GM12878 (cell line): ENCODE measurements around the gene GCK. TPM values are rescaled to one million over a fixed set of nuclear protein-coding genes. Genes with fewer than 3 reads are reported as not detected.

Experiments
- ATAC-seq: fragments of 200-7000 bp; cut with Tn5 transposase; 3 replicates; pipeline ENCODE4 v1.9.1; 2020; ENCODE audit warnings: mild to moderate bottlenecking, moderate library complexity
- BruUV-seq: library from RNA; stranded (reverse); fragments of 400-500 nt; replicated peaks from 2 replicates; lab custom pipeline; 2021; lab: Mats Ljungman, UMichigan
- CTCF ChIA-PET: fragments of 300-600 bp; sonication (Branson Sonifier 250); formaldehyde crosslinking; extraction: SDS; loops from one replicate; lab custom pipeline; 2021; ENCODE audit warnings: inconsistent platforms; lab: Yijun Ruan, JAX
- POLR2A ChIA-PET: fragments of 350-600 bp; formaldehyde crosslinking; extraction: SDS; loops from one replicate; lab custom pipeline; 2021; ENCODE audit warnings: inconsistent platforms; lab: Charles Lee
- RAD21 ChIA-PET: fragments of 300-600 bp; sonication (Branson Sonifier 250); formaldehyde crosslinking; loops from one replicate; lab custom pipeline; 2023; ENCODE audit warnings: antibody characterized with exemption; ENCODE audit not compliant: unreplicated experiment; lab: Charles Lee
- SMC1A ChIA-PET: fragments of 300-600 bp; sonication (Branson Sonifier 250); formaldehyde crosslinking; loops from one replicate; lab custom pipeline; 2023; ENCODE audit not compliant: unreplicated experiment, uncharacterized antibody; lab: Charles Lee
- DNase-seq: peaks from one replicate; pipeline ENCODE4 v3.0.0-alpha.2; 2011; ENCODE audit warnings: low read depth, low spot score
- FAIRE-seq: peaks from 3 replicates; lab custom pipeline; 2011; peaks lifted over from hg19 to GRCh38; lab: Jason Lieb, UNC
- H2AFZ ChIP-seq: 2 replicates; pipeline ENCODE4 v1.6.0; 2011; ENCODE audit warnings: low read depth, low read length, control low read depth; ENCODE audit not compliant: control insufficient read depth
- H3K27ac ChIP-seq: 2 replicates; pipeline ENCODE4 v1.5.1; 2011; ENCODE audit warnings: control low read depth; ENCODE audit not compliant: control insufficient read depth, insufficient read depth
- H3K27me3 ChIP-seq, 2 experiments: replicated peaks in 1 of 2; 2 replicates each; pipeline versions ENCODE4 v1.6.0 to v1.6.1; 2011; ENCODE audit warnings: low read length in 1 of 2; ENCODE audit not compliant: control insufficient read depth in 2 of 2, insufficient read depth in 2 of 2
- H3K36me3 ChIP-seq, 2 experiments: 2 replicates each; pipeline ENCODE4 v1.5.1; 2011; ENCODE audit warnings: low read length in 1 of 2; ENCODE audit not compliant: control insufficient read depth in 2 of 2, insufficient read depth in 2 of 2
- H3K4me1 ChIP-seq: 2 replicates; pipeline ENCODE4 v1.6.1; 2011; ENCODE audit warnings: mild to moderate bottlenecking, low read length, moderate library complexity, mixed read lengths; ENCODE audit not compliant: control insufficient read depth, insufficient read depth
- H3K4me2 ChIP-seq: 2 replicates; pipeline ENCODE4 v1.6.0; 2011; ENCODE audit warnings: control low read depth; ENCODE audit not compliant: control insufficient read depth, insufficient read depth
- H3K4me3 ChIP-seq: fragments of 200-600 bp; sonication (generic); 2 replicates; pipeline ENCODE4 v1.5.1; 2016
- H3K79me2 ChIP-seq: 2 replicates; pipeline ENCODE4 v1.6.0; 2011; ENCODE audit warnings: low read length; ENCODE audit not compliant: control insufficient read depth, insufficient read depth
- H3K9ac ChIP-seq: 2 replicates; pipeline ENCODE4 v1.8.0; 2011; ENCODE audit warnings: low read length, control low read depth, mixed read lengths; ENCODE audit not compliant: control insufficient read depth, insufficient read depth
- H3K9me3 ChIP-seq: replicated peaks from 3 replicates; pipeline ENCODE4 v1.5.1; 2011; ENCODE audit warnings: mild to moderate bottlenecking, low read length; ENCODE audit not compliant: control insufficient read depth, insufficient read depth
- H4K20me1 ChIP-seq: 2 replicates; pipeline ENCODE4 v1.6.0; 2011; ENCODE audit not compliant: control insufficient read depth, insufficient read depth
- CBFB ChIP-seq: IDR thresholded peaks from 2 replicates; pipeline ENCODE4 v1.6.1; 2016; ENCODE audit warnings: antibody characterized with exemption, low read depth
- CHD4 ChIP-seq: fragments of 200-600 bp; sonication (generic); IDR thresholded peaks from 2 replicates; pipeline ENCODE4 v1.6.1; 2016; ENCODE audit warnings: mild to moderate bottlenecking
- CREM ChIP-seq: IDR thresholded peaks from 2 replicates; pipeline ENCODE4 v1.6.1; 2014; ENCODE audit warnings: antibody characterized with exemption, low read depth
- DPF2 ChIP-seq: fragments of 450-650 bp; IDR thresholded peaks from 2 replicates; pipeline ENCODE4 v1.6.1; 2017; ENCODE audit warnings: mild to moderate bottlenecking
- ESRRA ChIP-seq: IDR thresholded peaks from 2 replicates; pipeline ENCODE4 v1.6.1; 2012; ENCODE audit warnings: mild to moderate bottlenecking, low read length, improper control_type of control experiment
- HDAC6 ChIP-seq: fragments of 200-600 bp; sonication (generic); IDR thresholded peaks from one replicate; pipeline ENCODE4 v1.8.0; 2017; ENCODE audit warnings: antibody characterized with exemption; ENCODE audit not compliant: unreplicated experiment
- MTA2 ChIP-seq: fragments of 450-650 bp; IDR thresholded peaks from 2 replicates; pipeline ENCODE4 v1.6.1; 2016; ENCODE audit warnings: low read depth, mild to moderate bottlenecking, moderate library complexity
- NR2F1 ChIP-seq: fragments of 450-650 bp; conservative IDR thresholded peaks from 2 replicates; pipeline ENCODE4 v1.6.1; 2017; ENCODE audit warnings: mild to moderate bottlenecking
- POLR2AphosphoS2 ChIP-seq: IDR thresholded peaks from 2 replicates; pipeline ENCODE4 v1.6.1; 2011; ENCODE audit warnings: low read depth, mild to moderate bottlenecking, low read length, improper control_type of control experiment, moderate library complexity
- RELA ChIP-seq: fragments of 450-650 bp; IDR thresholded peaks from 2 replicates; pipeline ENCODE4 v1.8.0; 2014; ENCODE audit warnings: borderline replicate concordance; ENCODE audit not compliant: partially characterized antibody
- RFX5 ChIP-seq: IDR thresholded peaks from 2 replicates; pipeline ENCODE4 v1.6.1; 2011; ENCODE audit warnings: low read depth, low read length, improper control_type of control experiment
- SREBF2 ChIP-seq: IDR thresholded peaks from 2 replicates; pipeline ENCODE4 v1.6.1; 2012; ENCODE audit warnings: mild to moderate bottlenecking, low read length
- SUPT20H ChIP-seq: IDR thresholded peaks from 2 replicates; pipeline ENCODE4 v1.6.1; 2011; ENCODE audit warnings: low read depth, mild to moderate bottlenecking, low read length, moderate library complexity, borderline replicate concordance; ENCODE audit not compliant: control insufficient read depth
- TBL1XR1 ChIP-seq: IDR thresholded peaks from 2 replicates; pipeline ENCODE4 v1.6.1; 2012; ENCODE audit warnings: low read depth, low read length, improper control_type of control experiment
- USF2 ChIP-seq: IDR thresholded peaks from 2 replicates; pipeline ENCODE4 v1.6.1; 2011; ENCODE audit warnings: low read depth, low read length, improper control_type of control experiment, borderline replicate concordance
- ZNF207 ChIP-seq: fragments of 450-650 bp; IDR thresholded peaks from 2 replicates; pipeline ENCODE4 v1.6.1; 2014; ENCODE audit warnings: antibody characterized with exemption, mild to moderate bottlenecking, borderline replicate concordance
- ZSCAN29 ChIP-seq: fragments of 450-650 bp; IDR thresholded peaks from 2 replicates; pipeline ENCODE4 v1.6.1; 2017; ENCODE audit warnings: mild to moderate bottlenecking, moderate library complexity
- WGBS: methylation state at CpG from one replicate; pipeline ENCODE4 v1.1.6; 2016; ENCODE audit warnings: low lambda C conversion rate; ENCODE audit not compliant: insufficient replicate concordance, insufficient coverage; ENCODE audit errors: missing lambda C conversion rate; 5-methylcytosine and 5-hydroxymethylcytosine counted together
- in situ Hi-C: fragments of 300-500 bp; cut with MboI; formaldehyde crosslinking; loops from 9 replicates; pipeline ENCODE4 v1.14.3; 2018; ENCODE audit warnings: mixed read lengths
- intact Hi-C: fragments of 100-400 bp; cut with micrococcal nuclease; formaldehyde crosslinking; loops from one replicate; pipeline ENCODE4 v1.14.2; 2022; ENCODE audit not compliant: unreplicated experiment
- polyA plus RNA-seq, 11 experiments: library from polyadenylated mRNA; depleted of rRNA in 4 of 11; unstranded in 6 of 11; stranded (reverse) in 5 of 11; fragments of >200 nt; fragmentation: Nextera tagmentation in 4 of 11; fragmentation: Illumina TruSeq in 1 of 11; extraction: Ambion mirVana in 4 of 11; extraction: Trizol in 1 of 11; gene quantifications; 1 replicate in 1 of 11; 2 replicates in 10 of 11; pipeline versions ENCODE4 v1.2.1 to v1.2.3, GENCODE V29; 2011 to 2016; ENCODE audit warnings: inconsistent platforms in 2 of 11, missing spikeins in 2 of 11, low read depth in 1 of 11
- total RNA-seq, 4 experiments: library from RNA; depleted of rRNA in 3 of 4; stranded (reverse); fragments of >200 nt in 3 of 4; fragmentation: Illumina TruSeq in 1 of 4; extraction: Trizol in 1 of 4; gene quantifications; 2 replicates each; pipeline versions ENCODE4 v1.2.1 to v1.2.3, GENCODE V29; 2013 to 2021
- TF ChIP-seq, protein P1 (sequence below): fragments of 450-650 bp; IDR thresholded peaks from 2 replicates; pipeline ENCODE4 v1.6.1; 2017; ENCODE audit warnings: mild to moderate bottlenecking, low read depth, inconsistent platforms; ENCODE audit not compliant: poor library complexity, severe bottlenecking

GCK gene
- total and polyA plus RNA-seq, 10 of the 15 experiments (the other 5 are each of a cell fraction or from before 2014, with no cell fraction given) = 0.06 to 0.16 TPM; not detected in 8

DNA sequence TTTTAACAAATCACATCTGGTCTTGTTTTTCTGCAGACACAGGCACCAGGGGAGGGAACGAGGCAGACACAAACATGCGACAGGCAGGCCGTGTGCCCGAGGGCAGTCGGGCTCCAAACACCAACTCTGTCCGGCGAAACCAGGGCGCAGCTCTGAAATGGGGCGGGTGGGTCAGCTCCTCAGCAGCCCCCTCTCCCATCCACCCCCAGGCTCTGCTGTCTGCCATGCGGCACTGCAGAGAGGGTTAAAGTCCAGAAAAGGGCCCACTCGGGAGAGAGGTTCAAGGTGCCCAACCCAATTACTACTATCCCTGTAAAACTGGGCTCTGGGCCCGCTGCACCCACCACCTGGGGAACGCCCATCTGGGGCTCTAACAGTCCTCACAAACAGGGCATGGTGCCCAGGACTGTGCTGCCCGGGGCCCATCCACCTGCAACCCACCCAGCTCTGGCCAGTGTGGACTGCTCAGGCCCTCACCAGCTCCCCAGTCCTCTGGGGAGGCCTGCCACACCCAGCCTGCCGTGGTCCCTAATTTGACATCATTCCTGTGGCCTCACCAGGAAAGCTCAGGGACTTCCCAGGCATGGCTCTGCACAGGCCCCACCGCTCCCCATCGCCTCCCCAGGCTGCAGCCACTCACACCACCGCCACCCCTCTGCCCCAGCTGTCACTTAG, 30.3 kb upstream of the GCK start (continued):
- TF ChIP-seq USF2 (no peak), CBFB (no peak), CHD4 (no peak), ESRRA (no peak), POLR2AphosphoS2 (no peak), SUPT20H (no peak), RELA (no peak), RFX5 (no peak), SREBF2 (no peak)

DNA sequence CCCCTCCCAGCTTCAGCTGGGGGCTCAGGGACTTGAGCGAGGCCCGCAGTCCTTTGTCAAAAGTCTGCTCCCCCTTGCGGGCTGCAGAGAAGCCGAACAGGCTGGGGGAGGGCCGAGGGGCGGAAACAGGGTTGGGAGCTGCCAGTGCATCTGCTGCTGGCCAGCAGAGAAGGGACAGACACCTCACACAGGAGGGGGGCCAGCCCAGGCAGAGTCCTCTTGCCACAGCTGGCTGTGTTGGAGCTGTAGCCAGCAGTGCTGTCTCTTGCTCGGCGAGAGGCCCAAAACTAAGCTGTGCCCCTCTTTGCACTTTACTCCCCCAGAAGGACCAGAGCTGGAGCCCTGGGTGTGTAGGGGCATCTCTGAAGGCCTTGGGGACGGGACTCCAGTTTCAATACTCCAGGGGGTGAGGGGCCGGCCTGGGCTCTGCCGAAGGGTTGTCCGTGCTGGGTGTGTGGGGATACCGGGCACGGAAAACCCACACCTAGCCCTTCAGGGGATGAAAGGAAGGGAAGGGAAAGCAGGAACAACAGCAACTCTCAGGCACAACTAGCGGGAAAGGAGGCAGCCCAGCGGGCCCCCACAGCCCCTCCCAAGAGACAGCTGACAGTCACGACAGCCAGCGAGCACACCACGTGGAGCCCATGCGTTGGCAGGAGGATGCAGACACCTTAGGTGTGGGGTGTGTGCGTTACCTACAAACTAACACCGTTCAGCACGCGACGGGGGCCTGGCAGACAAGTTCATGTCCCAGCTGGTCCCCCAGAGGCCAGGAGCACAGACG, 29.4 kb upstream of the GCK start:
- DNase-seq = no peak
- Histone ChIP-seq H3K4me2 (no peak overlapping the region), H3K4me3 (no peak overlapping the region), H3K27ac (no peak overlapping the region), H2AFZ (no peak overlapping the region), H3K27me3 (no peaks in the 10 kb centered on the region), H4K20me1 (no peaks in the 10 kb centered on the region; the same call in 1 of the 2 replicates), H3K9ac (no peak overlapping the region), H3K9me3 (no peaks in the 10 kb centered on the region), H3K36me3 (peaks cover 0 to 3% of the 10 kb centered on the region in 2 experiments; a peak in 2 of 4 replicates), H3K79me2 (no peaks in the 10 kb centered on the region), H3K4me1 (peaks cover 6% of the 10 kb centered on the region)
- ChIA-PET CTCF (interaction anchor here (1.3 kb wide), 1 partner anchor 22 kb away, joined by 3 read pairs; no protein-coding TSS in a partner anchor), POLR2A (no interaction called here), SMC1A (no interaction called here), RAD21 (interaction anchor here (0.9 kb wide), 1 partner anchor 39 kb away, joined by 3 read pairs; no protein-coding TSS in a partner anchor)
- intact Hi-C loops (no loop called here), in situ Hi-C loops (no loop called here)
- ATAC-seq = no peak; the same call in 2 of the 3 replicates
- WGBS = 66% methylated on average over 26 of the region's 26 CpGs
- no peak for FAIRE-seq
- TF ChIP-seq TBL1XR1 = no peak
- no peak for TF ChIP-seq ZSCAN29
- no peak for TF ChIP-seq CREM
- no peak for TF ChIP-seq DPF2
- TF ChIP-seq, protein P1, sequence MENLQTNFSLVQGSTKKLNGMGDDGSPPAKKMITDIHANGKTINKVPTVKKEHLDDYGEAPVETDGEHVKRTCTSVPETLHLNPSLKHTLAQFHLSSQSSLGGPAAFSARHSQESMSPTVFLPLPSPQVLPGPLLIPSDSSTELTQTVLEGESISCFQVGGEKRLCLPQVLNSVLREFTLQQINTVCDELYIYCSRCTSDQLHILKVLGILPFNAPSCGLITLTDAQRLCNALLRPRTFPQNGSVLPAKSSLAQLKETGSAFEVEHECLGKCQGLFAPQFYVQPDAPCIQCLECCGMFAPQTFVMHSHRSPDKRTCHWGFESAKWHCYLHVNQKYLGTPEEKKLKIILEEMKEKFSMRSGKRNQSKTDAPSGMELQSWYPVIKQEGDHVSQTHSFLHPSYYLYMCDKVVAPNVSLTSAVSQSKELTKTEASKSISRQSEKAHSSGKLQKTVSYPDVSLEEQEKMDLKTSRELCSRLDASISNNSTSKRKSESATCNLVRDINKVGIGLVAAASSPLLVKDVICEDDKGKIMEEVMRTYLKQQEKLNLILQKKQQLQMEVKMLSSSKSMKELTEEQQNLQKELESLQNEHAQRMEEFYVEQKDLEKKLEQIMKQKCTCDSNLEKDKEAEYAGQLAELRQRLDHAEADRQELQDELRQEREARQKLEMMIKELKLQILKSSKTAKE = no peak
- no peak for TF ChIP-seq HDAC6
- no peak for TF ChIP-seq MTA2
- no peak for TF ChIP-seq CBFB
- TF ChIP-seq ZNF207 = no peak
- no peak for TF ChIP-seq NR2F1
- BruUV-seq = no TSS peak
